HL-60 (cell line): Measurements from ENCODE around the gene KLHL25.

Source experiments
- DNase-seq, 2 experiments: peaks; one replicate each; pipeline ENCODE4 v3.0.0-alpha.2; 2010 to 2020; ENCODE audit warnings: low read depth in 1 of 2, low spot score in 1 of 2
- H3K27ac ChIP-seq: fragments of 250-450 bp; sonication (Bioruptor Pico); replicated peaks from 2 replicates; pipeline ENCODE4 v1.5.1; 2020; ENCODE audit warnings: mild to moderate bottlenecking, moderate library complexity
- H3K27me3 ChIP-seq: fragments of 250-450 bp; sonication (Bioruptor Pico); 2 replicates; pipeline ENCODE4 v1.5.1; 2021; ENCODE audit warnings: mild to moderate bottlenecking, moderate library complexity; ENCODE audit not compliant: insufficient read depth, poor library complexity, severe bottlenecking
- H3K4me3 ChIP-seq: replicated peaks from 2 replicates; pipeline ENCODE4 v1.5.1; 2011; ENCODE audit warnings: mild to moderate bottlenecking, control low read depth, low read length; ENCODE audit not compliant: insufficient read depth
- CTCF ChIP-seq: IDR thresholded peaks from one replicate; pipeline ENCODE4 v1.5.1; 2011; ENCODE audit warnings: low read length, control low read depth, inconsistent platforms; ENCODE audit not compliant: insufficient read depth
- GABPA ChIP-seq: IDR thresholded peaks from 2 replicates; pipeline ENCODE4 v1.6.1; 2012; ENCODE audit warnings: low read depth
- POLR2AphosphoS5 ChIP-seq: IDR thresholded peaks from 2 replicates; pipeline ENCODE4 v1.6.1; 2012; ENCODE audit warnings: low read depth
- REST ChIP-seq: IDR thresholded peaks from 2 replicates; pipeline ENCODE4 v1.6.1; 2012; ENCODE audit warnings: low read depth; ENCODE audit not compliant: insufficient replicate concordance
- SPI1 ChIP-seq: IDR thresholded peaks from 2 replicates; pipeline ENCODE4 v1.6.1; 2012; ENCODE audit warnings: low read depth, mild to moderate bottlenecking, borderline replicate concordance

The KLHL25 gene

DNA sequence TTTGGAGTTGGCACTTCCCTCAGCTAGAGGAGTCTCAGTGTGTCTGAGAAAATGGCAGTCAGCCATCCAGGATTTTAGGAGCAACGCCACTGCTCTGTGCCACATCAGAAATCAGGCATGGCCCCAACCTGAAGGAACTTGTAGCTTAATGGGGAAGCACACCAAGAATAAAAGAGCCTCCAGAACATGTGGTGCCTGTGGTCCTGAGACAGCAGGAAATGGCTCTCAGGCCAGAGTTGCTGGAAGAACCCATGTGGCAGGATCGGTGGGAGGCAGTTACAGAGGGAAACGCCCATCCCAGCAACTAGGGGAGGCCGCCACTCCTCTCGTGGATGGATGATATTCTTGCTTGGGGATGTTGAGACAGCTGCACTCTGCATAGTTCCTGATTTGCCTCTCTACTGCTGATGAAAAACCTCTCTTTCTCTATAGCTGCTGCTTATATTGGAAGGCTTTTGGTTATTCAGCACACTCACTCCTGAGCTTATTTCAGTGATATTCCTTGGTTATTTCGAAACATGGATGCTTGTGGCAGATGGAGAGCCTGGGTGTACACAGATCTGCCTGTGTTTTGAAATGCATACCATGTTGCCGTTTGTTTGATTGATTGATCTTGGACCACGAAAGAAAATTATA is 52.4 kb downstream of the KLHL25 start:
- H3K4me3 ChIP-seq: no peak overlapping the region
- H3K27ac ChIP-seq: no peak overlapping the region
- TF ChIP-seq POLR2AphosphoS5 (no peak), CTCF (no peak), SPI1 (no peak), REST (no peak), GABPA (no peak)
- DNase-seq: peak in 1 of 2 experiments; percentile 29
- no peaks in the 10 kb centered on the region for H3K27me3 ChIP-seq

DNA sequence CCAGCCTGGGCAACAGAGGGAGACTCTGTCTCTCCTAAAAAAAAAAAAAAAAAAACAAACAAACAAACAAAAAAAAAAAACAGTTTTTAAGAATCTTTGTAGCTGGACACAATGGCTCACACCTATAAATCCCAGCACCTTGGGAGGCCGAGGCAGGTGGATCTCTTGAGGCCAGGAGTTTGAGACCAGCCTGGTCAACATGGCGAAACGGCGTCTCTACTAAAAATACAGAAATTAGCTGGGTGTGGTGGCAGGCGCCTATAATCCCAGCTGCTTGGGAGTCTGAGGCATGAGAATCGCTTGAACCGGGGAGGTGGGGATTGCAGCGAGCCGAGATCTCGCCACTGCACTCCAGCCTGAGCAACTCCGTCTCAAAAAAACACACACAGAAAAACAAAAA is 53.1 kb downstream of the KLHL25 start:
- H3K4me3 ChIP-seq: no peak overlapping the region
- H3K27me3 ChIP-seq: no peaks in the 10 kb centered on the region
- TF ChIP-seq REST (no peak), SPI1 (no peak), POLR2AphosphoS5 (no peak), CTCF (no peak), GABPA (no peak)
- H3K27ac ChIP-seq: no peak overlapping the region
- DNase-seq: no peak

GRCh38 chr15:85741021-85741421 is 53.7 kb downstream of the KLHL25 start:
- H3K27me3 ChIP-seq: no peaks in the 10 kb centered on the region
- no peak for DNase-seq
- TF ChIP-seq SPI1: no peak
- H3K4me3 ChIP-seq: no peak overlapping the region
- H3K27ac ChIP-seq: no peak overlapping the region

GRCh38 chr15:85737061-85737460 is 57.7 kb downstream of the KLHL25 start:
- TF ChIP-seq POLR2AphosphoS5 (no peak), GABPA (no peak), REST (no peak), SPI1 (no peak), CTCF (no peak)
- H3K27me3 ChIP-seq: no peaks in the 10 kb centered on the region
- DNase-seq: no peak
- no peak overlapping the region for H3K27ac ChIP-seq
- H3K4me3 ChIP-seq: no peak overlapping the region
